ENCODE measurements around the gene TBC1D17.

DNA sequence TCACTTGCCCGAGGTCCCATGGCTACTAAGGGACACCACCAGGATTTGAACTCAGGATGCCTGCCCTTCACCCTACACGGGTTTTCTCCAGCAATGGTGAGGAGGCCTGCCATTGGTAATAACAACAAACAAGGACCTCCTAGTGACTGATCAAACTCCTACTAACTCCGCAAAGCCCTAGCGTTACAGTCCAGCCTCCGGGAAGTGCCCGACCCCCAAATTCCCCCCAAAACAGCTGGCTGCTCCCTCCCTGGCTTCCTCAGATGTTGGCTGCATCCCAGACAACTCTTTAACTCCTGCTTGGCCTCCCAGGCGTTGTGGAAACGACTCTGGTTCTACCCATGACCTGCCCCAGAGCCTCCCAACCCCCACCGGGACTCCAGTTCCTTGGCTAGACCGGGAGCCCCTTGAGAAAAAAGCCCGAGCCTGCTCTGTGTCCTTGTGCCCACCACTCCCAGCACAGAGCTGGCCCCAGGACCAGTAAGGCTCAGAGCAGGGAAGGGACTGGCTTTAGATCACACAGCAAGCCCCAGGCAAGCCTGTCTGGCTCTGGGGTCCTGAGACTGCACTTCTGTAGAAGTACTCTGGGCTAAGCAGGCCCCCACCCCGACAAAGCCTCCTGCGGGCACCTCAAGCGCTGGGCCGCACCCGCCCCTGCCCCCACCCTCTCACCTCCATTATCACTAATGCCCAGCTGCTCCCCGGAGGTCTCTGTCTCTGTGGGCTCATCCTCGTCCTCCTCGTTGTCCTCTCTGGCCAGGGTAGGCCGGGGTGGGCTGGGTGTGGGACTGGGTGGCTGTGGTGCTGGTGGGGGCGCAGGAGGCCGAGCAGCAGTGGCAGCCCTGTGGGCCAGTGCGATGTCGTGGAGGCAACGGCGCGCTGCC, 5.0 kb upstream of the TBC1D17 start:
- TF ChIP-seq ZNF274 (IDR thresholded peaks at IDR 0.05; ENCODE audit: insufficient read depth, insufficient read length) (no peak), RELA (IDR thresholded peaks at IDR 0.05; ENCODE audit: borderline replicate concordance, partially characterized antibody) (no peak), ZNF217 (IDR thresholded peaks at IDR 0.05) (no peak)
- TF ChIP-seq, protein P1, sequence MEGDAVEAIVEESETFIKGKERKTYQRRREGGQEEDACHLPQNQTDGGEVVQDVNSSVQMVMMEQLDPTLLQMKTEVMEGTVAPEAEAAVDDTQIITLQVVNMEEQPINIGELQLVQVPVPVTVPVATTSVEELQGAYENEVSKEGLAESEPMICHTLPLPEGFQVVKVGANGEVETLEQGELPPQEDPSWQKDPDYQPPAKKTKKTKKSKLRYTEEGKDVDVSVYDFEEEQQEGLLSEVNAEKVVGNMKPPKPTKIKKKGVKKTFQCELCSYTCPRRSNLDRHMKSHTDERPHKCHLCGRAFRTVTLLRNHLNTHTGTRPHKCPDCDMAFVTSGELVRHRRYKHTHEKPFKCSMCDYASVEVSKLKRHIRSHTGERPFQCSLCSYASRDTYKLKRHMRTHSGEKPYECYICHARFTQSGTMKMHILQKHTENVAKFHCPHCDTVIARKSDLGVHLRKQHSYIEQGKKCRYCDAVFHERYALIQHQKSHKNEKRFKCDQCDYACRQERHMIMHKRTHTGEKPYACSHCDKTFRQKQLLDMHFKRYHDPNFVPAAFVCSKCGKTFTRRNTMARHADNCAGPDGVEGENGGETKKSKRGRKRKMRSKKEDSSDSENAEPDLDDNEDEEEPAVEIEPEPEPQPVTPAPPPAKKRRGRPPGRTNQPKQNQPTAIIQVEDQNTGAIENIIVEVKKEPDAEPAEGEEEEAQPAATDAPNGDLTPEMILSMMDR (IDR thresholded peaks at IDR 0.05 in 2 of 3, conservative IDR thresholded peaks at IDR 0.05 in 1 of 3; ENCODE audit: control insufficient read depth in 2 of 3, extremely low read depth in 1 of 3, insufficient read depth in 1 of 3, low read depth in 3 of 3, low read length in 3 of 3), result no peak
